Heart right ventricle (tissue), 16 donors: ENCODE results near the gene MACROD2. TPM values are rescaled to one million over a fixed set of nuclear protein-coding genes. Genes with fewer than 3 reads are reported as not detected.
"Not testable (repeated sequence)": the region's sequence is repeated elsewhere in the genome, so short reads cannot be mapped to it uniquely, and the experiment has no call there.

ENCODE experiments used
- ATAC-seq, 8 donors: fragments of 200-7000 bp; cut with Tn5 transposase; one replicate each; pipeline ENCODE4 v1.9.1; 2020; ENCODE audit warnings: mild to moderate bottlenecking in 8 of 8, moderate library complexity in 8 of 8, moderate number of reproducible peaks in 1 of 8
- DNase-seq, 2 donors: peaks; one replicate each; pipeline ENCODE4 v3.0.0-alpha.2; 2020
- H3K27ac ChIP-seq, 10 donors: fragments of 200-600 bp; sonication (generic) in 2 of 10; one replicate each; pipeline versions ENCODE4 v1.5.0 to v1.8.0; 2020 to 2022; ENCODE audit warnings: mild to moderate bottlenecking in 3 of 10
- H3K27me3 ChIP-seq, 7 donors: fragments of 200-600 bp; one replicate each; pipeline ENCODE4 v1.8.0; 2021 to 2022; ENCODE audit warnings: mild to moderate bottlenecking in 2 of 7
- H3K36me3 ChIP-seq, 9 donors: fragments of 200-600 bp; sonication (generic) in 1 of 9; one replicate each; pipeline versions ENCODE4 v1.5.0 to v1.8.0; 2020 to 2022; ENCODE audit warnings: mild to moderate bottlenecking in 2 of 9
- H3K4me1 ChIP-seq, 9 donors: fragments of 200-600 bp; sonication (generic) in 1 of 9; one replicate each; pipeline versions ENCODE4 v1.5.0 to v1.8.0; 2020 to 2022; ENCODE audit warnings: mild to moderate bottlenecking in 4 of 9
- H3K4me3 ChIP-seq, 10 donors: fragments of 200-600 bp; sonication (generic) in 2 of 10; one replicate each; pipeline versions ENCODE4 v1.5.0 to v1.8.0; 2020 to 2022; ENCODE audit warnings: mild to moderate bottlenecking in 7 of 10, moderate library complexity in 2 of 10
- H3K9me3 ChIP-seq, 11 donors: fragments of 200-600 bp in 10 of 11; sonication (generic) in 2 of 11; one replicate each; pipeline versions ENCODE4 v1.5.0 to v1.8.0; 2013 to 2022; ENCODE audit warnings: mild to moderate bottlenecking in 2 of 11, control low read depth in 1 of 11, moderate library complexity in 1 of 11
- CTCF ChIP-seq, 9 donors: fragments of 200-600 bp; sonication (generic) in 2 of 9; IDR thresholded peaks; one replicate each; pipeline versions ENCODE4 v1.5.0 to v1.8.0; 2021 to 2022; ENCODE audit warnings: antibody characterized with exemption in 9 of 9, mild to moderate bottlenecking in 5 of 9, moderate library complexity in 1 of 9
- whole genome bisulfite sequencing, 2 donors: extraction: QIAGEN DNeasy Blood & Tissue Kit; methylation state at CpG; one replicate each; pipeline ENCODE4 v1.1.7; 2013; ENCODE audit warnings: inconsistent platforms in 1 of 2; 5-methylcytosine and 5-hydroxymethylcytosine counted together
- intact Hi-C, 10 donors: fragments of 100-400 bp; cut with DNase I; formaldehyde crosslinking; loops; one replicate each; pipeline versions ENCODE4 v1.11.1 to v1.14.2; 2022
- polyA plus RNA-seq, 2 donors: library from polyadenylated mRNA; stranded (reverse); fragments of 200-250 nt; gene quantifications; one replicate each; pipeline ENCODE4 v1.2.3, GENCODE V29; 2013
- total RNA-seq, 10 donors: library from RNA; stranded (reverse); fragmentation: NEBNext Ultra II Directional in 3 of 10; extraction: Animal tissue kit (Norgen Biotek cat#: 25700) in 3 of 10; gene quantifications; one replicate each; pipeline versions ENCODE4 v1.2.1 to v1.2.4, GENCODE V29; 2021 to 2023
- donor health status: Arrhythmogenic right ventricular cardiomyopathy.
- donor health status: ischemic (EF 13 %, LVEDD 7.1; RV severe dilation, severe dysfunction).
- donor health status: healthy with polysubstance abuse.
- donor health status: DM: no; HTN: yes; CAD: no.
- donor health status: DM: no; HTN: no; CAD: no.
- donor health status: ischemic (EF 25% LVEDD 6.9; RV normal size, moderate dysfunction).
- donor health status: ischemic (EF 25% LVEDD 5.7; RV mildly dilated, moderate dysfunction).
- donor health status: healthy.
- donor health status: DM: yes; HTN: yes; CAD: no.
- donor health status: Ischemic cardiomyopathy.
- donor health status: ischemic (EF 35%, LVEDD 5.7; RV mildly dilated, moderate dysfunction).
- donor health status: nonischemic (EF 11% LVEDD 7.7; RV severe dilation, severe dysfunction).
- donor health status: DM: yes; HTN: yes; CAD: no.
- donor health status: PGD.
- donor health status: ischemic (EF 29% LVEDD 5.4; RV normal size, mild dysfunction).
- donor health status: nonischemic (EF 23%, LVEDD 6.1; RV moderate dilation, normal function).

MACROD2 gene
- total and polyA plus RNA-seq, 12 donors = 0.28 to 6.4 (median 4.1) TPM

DNA sequence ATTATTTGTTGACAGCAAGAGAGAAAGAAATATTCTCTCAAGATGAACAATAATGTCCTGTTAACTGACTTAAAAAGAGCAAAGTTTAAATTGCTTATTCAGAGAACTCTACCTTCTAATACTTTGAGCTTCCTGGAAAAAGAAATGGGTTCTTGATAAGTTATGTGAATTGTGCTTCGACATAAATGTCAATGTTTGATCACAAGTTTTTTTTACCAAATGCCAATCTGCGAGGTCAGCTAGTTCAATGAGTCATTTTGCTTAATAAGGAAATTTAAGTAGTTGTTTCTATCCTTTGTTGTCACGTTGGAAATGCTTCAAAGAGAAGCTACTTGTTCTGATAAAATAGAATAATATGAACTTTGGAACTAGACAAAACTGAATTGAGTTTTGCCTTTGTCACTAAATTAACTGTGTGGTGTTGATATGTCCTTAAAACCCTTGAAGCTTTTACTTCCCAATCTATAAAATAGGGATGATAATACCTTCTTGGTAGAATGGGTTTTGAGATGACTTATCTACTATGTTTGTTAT lies 984.2 kb downstream of the MACROD2 start:
- ATAC-seq = no peak
- H3K4me3 ChIP-seq = no peak overlapping the region
- peaks cover 0 to 24% (median 10%) of the 10 kb centered on the region in 11 donors for H3K9me3 ChIP-seq
- DNase-seq = no peak
- WGBS, 2 donors = 59 to 71% methylated on average over 3 of the region's 3 CpGs
- no peak for TF ChIP-seq CTCF (IDR thresholded peaks at IDR 0.05)
- H3K27ac ChIP-seq = no peak overlapping the region
- H3K27me3 ChIP-seq = no peaks in the 10 kb centered on the region
- H3K36me3 ChIP-seq = no peaks in the 10 kb centered on the region
- intact Hi-C loops = no loop called here
- H3K4me1 ChIP-seq = no peaks in the 10 kb centered on the region

- WGBS, 2 donors = 86 to 94% methylated on average over 3 of the region's 3 CpGs
- H3K27ac ChIP-seq, DNase-seq, ATAC-seq, intact Hi-C loops, H3K4me3 ChIP-seq, H3K36me3 ChIP-seq, H3K4me1 ChIP-seq, H3K27me3 ChIP-seq: not testable (repeated sequence)
- H3K9me3 ChIP-seq = peaks cover 0 to 24% (median 10%) of the 10 kb centered on the region in 11 donors
Measured at GRCh38 chr20:14981486-14981885, 986.2 kb downstream of the MACROD2 start.

DNA sequence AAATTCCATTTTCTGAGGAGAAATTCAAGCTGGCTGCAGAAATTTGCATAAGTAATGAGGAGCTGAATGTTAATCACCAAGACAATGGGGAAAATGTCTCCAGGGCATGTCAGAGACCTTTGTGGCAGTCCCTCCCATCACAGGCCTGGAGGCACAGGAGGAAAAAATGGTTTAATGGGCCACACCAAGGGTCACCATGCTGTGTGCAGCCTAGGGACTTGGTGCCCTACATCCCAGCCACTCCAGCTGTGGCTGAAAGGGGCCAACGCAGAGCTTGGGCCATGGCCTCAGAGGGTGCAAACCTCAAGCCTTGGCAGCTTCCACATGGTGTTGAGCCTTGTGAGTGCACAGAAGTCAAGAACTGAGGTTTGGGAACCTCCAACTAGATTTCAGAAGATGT lies 987.0 kb downstream of the MACROD2 start:
- H3K27ac ChIP-seq, H3K4me3 ChIP-seq, intact Hi-C loops, DNase-seq, ATAC-seq, H3K4me1 ChIP-seq, H3K36me3 ChIP-seq, H3K27me3 ChIP-seq: not testable (repeated sequence)
- 81 to 89% methylated on average over 1 of the region's 1 CpG for WGBS, 2 donors
- H3K9me3 ChIP-seq = peaks cover 0 to 24% (median 10%) of the 10 kb centered on the region in 11 donors

DNA sequence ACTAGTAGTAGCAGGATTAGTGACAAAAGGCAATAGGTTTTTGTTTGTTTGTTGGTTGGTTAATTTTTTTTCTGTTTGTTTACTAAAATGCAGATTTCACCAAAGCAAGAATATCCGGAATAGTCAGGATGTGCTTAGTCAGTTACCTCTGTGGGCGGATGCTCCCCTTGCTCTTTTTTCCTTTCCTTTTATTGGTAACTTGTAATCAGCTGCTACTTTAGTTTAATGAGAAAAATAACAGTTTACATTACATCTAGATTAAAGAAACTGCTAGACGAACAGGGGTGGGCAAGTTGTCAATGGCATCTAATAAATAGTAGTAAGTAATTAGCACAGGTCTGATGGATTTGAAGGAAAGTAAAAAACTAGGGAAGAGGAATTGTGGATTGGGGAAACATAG lies 989.0 kb downstream of the MACROD2 start:
- Histone ChIP-seq H3K4me1 (peaks cover 0 to 5% (median 0%) of the 10 kb centered on the region in 9 donors), H3K27ac (no peak overlapping the region), H3K27me3 (no peaks in the 10 kb centered on the region), H3K4me3 (no peak overlapping the region), H3K9me3 (peaks cover 0 to 24% (median 10%) of the 10 kb centered on the region in 11 donors), H3K36me3 (no peaks in the 10 kb centered on the region)
- WGBS, 2 donors = 79 to 81% methylated on average over 3 of the region's 3 CpGs
- TF ChIP-seq CTCF (IDR thresholded peaks at IDR 0.05) = no peak
- ATAC-seq (no peak), DNase-seq (no peak)
- intact Hi-C loops = no loop called here

- H3K4me3 ChIP-seq = no peak overlapping the region
- TF ChIP-seq CTCF (IDR thresholded peaks at IDR 0.05) = no peak
- H3K27ac ChIP-seq = no peak overlapping the region
- DNase-seq (no peak), ATAC-seq (peak in 1 of 8 donors; percentile 16)
- H3K27me3 ChIP-seq = no peaks in the 10 kb centered on the region
- WGBS, 2 donors = 54 to 61% methylated on average over 4 of the region's 4 CpGs
- H3K4me1 ChIP-seq = peaks cover 0 to 5% (median 0%) of the 10 kb centered on the region in 9 donors
- peaks cover 0 to 24% (median 10%) of the 10 kb centered on the region in 11 donors for H3K9me3 ChIP-seq
- no peaks in the 10 kb centered on the region for H3K36me3 ChIP-seq
- intact Hi-C loops = no loop called here
Measured at GRCh38 chr20:14984768-14985622, 989.7 kb downstream of the MACROD2 start.
